ENCODE data around the gene ABCF2. TPM values are rescaled to one million over a fixed set of nuclear protein-coding genes. Genes with fewer than 3 reads are reported as not detected.

Gene ABCF2
- total and polyA plus RNA-seq, 2 of the 4 experiments (the other 2 are of a cell fraction), result 46.2 to 103 TPM

DNA sequence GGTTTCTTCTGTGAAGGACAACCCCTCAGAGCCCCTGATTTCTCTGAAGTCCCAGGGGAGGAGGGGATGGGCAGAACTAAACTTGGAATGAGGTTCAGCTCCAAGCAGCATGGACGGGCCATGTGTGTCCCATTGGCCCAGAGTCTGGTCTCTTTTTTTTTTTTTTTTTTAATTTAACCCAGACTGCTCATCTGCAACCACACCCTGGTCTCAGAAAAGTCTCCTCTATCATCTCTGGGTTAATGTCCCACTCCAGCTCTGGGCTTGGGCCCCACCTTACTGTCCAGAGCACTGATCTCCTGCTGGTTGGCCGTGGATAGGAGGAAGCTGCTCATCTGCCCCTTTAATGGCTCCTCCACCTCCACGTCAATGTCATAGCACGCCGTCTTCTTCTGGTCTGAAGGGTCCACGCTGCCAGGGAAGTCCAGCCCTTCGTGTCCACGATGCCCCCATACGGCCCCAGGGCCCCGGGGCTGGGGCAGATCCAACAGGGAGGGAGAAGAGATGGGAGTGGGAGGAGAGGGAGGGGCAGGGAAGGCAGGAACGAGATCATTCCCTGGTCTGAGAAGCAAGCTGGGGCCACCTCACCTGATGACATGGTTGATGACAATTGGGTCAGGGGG, 12.9 kb upstream of the ABCF2 start:
- Histone ChIP-seq H3K9ac (ENCODE audit: low read depth, low read length) (no peak overlapping the region), H3K18ac (ENCODE audit: low read depth, low read length) (no peak overlapping the region), H2BK5ac (ENCODE audit: low read depth, low read length, poor library complexity, severe bottlenecking) (no peak overlapping the region), H2BK20ac (ENCODE audit: low read depth, low read length) (no peak overlapping the region), H3K56ac (ENCODE audit: extremely low read depth, insufficient read depth, low read length) (no peak overlapping the region), H3K14ac (replicated peaks; ENCODE audit: low read depth, low read length) (no peak overlapping the region), H3K4ac (ENCODE audit: low read depth, low read length) (no peak overlapping the region), H2BK120ac (ENCODE audit: low read depth, low read length) (no peak overlapping the region), H3K79me1 (ENCODE audit: low read depth in 1 of 2, low read length in 2 of 2) (peaks cover 8 to 89% of the 10 kb centered on the region in 2 experiments), H3K36me3 (ENCODE audit: control insufficient read depth, insufficient read depth, low read length) (peaks cover 77% of the 10 kb centered on the region), H3K9me1 (ENCODE audit: insufficient read depth, low read length) (no peaks in the 10 kb centered on the region), H2AFZ (replicated peaks; ENCODE audit: low read length, poor library complexity) (no peak overlapping the region), H2AK5ac (ENCODE audit: low read depth, low read length) (no peak overlapping the region), H3K27me3 (ENCODE audit: control insufficient read depth, insufficient read depth, low read length) (no peaks in the 10 kb centered on the region), H2AK9ac (replicated peaks; ENCODE audit: low read depth, low read length, poor library complexity) (peak overlapping the region; percentile 37), H3K4me3 (ENCODE audit: insufficient read depth, low read depth, low read length) (no peak overlapping the region), H3K9me3 (ENCODE audit: control insufficient read depth, insufficient read depth, low read length) (no peaks in the 10 kb centered on the region), H3K23ac (ENCODE audit: low read depth, low read length) (no peak overlapping the region), H4K91ac (ENCODE audit: insufficient read depth, low read depth, low read length) (no peak overlapping the region), H4K8ac (ENCODE audit: low read depth in 2 of 2, low read length in 2 of 2) (no peak overlapping the region), H2BK15ac (ENCODE audit: low read depth, low read length) (no peak overlapping the region), H4K5ac (ENCODE audit: low read depth, low read length) (no peak overlapping the region), H4K20me1 (ENCODE audit: insufficient read depth, low read length) (peaks cover 75% of the 10 kb centered on the region), H3K4me1 (ENCODE audit: control insufficient read depth, insufficient read depth, low read length) (peaks cover 3% of the 10 kb centered on the region; the same call in 1 of the 2 replicates), H3K4me2 (ENCODE audit: low read depth, low read length) (no peak overlapping the region), H3K27ac (ENCODE audit: insufficient read depth, low read length) (no peak overlapping the region)
- dilution Hi-C loops (cut with HindIII; ENCODE audit: low sequenced_read_pairs, unreplicated experiment) (no loop called here), intact Hi-C loops (cut with micrococcal nuclease) (no loop called here), in situ Hi-C loops (cut with MboI; ENCODE audit: low sequenced_read_pairs) (no loop called here)
- TF ChIP-seq MAFK (IDR thresholded peaks at IDR 0.05; ENCODE audit: low read depth, low read length), result no peak
- no peak for TF ChIP-seq BHLHE40 (IDR thresholded peaks at IDR 0.05; ENCODE audit: low read depth, low read length)
- BruUV-seq (replicated peaks), result no TSS peak
- DNase-seq, result no peak
- 57% methylated on average over 3 of the region's 11 CpGs; no CpG with 5 or more reads in 1 of the 2 experiments for WGBS, 2 experiments (ENCODE audit: extremely low coverage in 2 of 2, insufficient read length in 1 of 2)
- POLR2A ChIA-PET (ENCODE audit: unreplicated experiment), result interaction anchor here (1.1 kb wide), 1 partner anchor 12 kb away, joined by 3 read pairs; no protein-coding TSS in a partner anchor
- no peak for ATAC-seq (ENCODE audit: low read depth)
- CTCF ChIA-PET, result no interaction called here

Data from IMR-90 (cell line).